Brain microvascular endothelial cell (primary cell): Measurements from ENCODE around the gene THUMPD1.
"Not testable (repeated sequence)": the region's sequence is repeated elsewhere in the genome, so short reads cannot be mapped to it uniquely, and the experiment has no call there.

Experiments
- DNase-seq: peaks from one replicate; pipeline ENCODE4 v3.0.0-alpha.2; 2020
- H3K27ac ChIP-seq: fragments of 250-450 bp; sonication (Bioruptor Pico); 2 replicates; pipeline ENCODE4 v1.5.1; 2020; ENCODE audit warnings: mild to moderate bottlenecking, moderate library complexity
- H3K27me3 ChIP-seq: fragments of 250-450 bp; sonication (Bioruptor Pico); replicated peaks from 2 replicates; pipeline ENCODE4 v1.5.1; 2020; ENCODE audit warnings: mild to moderate bottlenecking
- H3K36me3 ChIP-seq: fragments of 250-450 bp; sonication (Bioruptor Pico); replicated peaks from 2 replicates; pipeline ENCODE4 v1.5.1; 2020; ENCODE audit warnings: mild to moderate bottlenecking
- H3K4me3 ChIP-seq: 2 replicates; pipeline ENCODE4 v1.5.1; 2011; ENCODE audit warnings: low read depth, mild to moderate bottlenecking, control low read depth, low read length, moderate library complexity
- CTCF ChIP-seq: IDR thresholded peaks from 2 replicates; pipeline ENCODE4 v1.5.1; 2011; ENCODE audit warnings: low read depth, mild to moderate bottlenecking, moderate library complexity, low read length, control low read depth, inconsistent platforms; ENCODE audit errors: missing control alignments
- in situ Hi-C: cut with HindIII; loops from 2 replicates; pipeline ENCODE4 v1.10.0; 2017; ENCODE audit warnings: low sequenced_read_pairs, low pct_ligation_motif_present

The THUMPD1 gene

GRCh38 chr16:20734782-20735181 is 6.8 kb downstream of the THUMPD1 start:
- H3K27ac ChIP-seq: no peak overlapping the region
- in situ Hi-C loops: no loop called here

DNA sequence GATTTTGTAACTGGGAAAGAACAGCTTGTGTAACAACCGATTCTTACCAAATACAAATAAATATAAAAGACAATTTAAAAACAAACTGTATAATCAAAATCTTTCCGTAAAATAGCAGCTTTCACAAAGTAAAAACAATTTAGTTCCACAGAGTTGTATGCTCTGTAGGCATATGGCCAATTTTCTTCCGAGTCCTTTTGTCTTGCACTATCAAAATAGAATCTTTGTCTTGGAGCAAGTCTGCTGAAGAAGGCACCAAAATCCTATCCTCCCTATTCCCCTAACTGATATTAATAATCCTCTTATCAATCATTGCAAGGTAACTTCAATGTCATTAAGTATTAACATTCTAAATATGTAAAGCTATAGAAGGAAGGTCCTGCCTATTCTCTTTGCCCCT is 7.6 kb downstream of the THUMPD1 start:
- TF ChIP-seq CTCF: no peak
- Histone ChIP-seq H3K36me3 (peaks cover 20% of the 10 kb centered on the region), H3K4me3 (no peak overlapping the region), H3K27ac (no peak overlapping the region), H3K27me3 (no peaks in the 10 kb centered on the region)
- DNase-seq: no peak
- in situ Hi-C loops: no loop called here

More at GRCh38 chr16:20734782-20735181, 6.8 kb downstream of the THUMPD1 start:
- Histone ChIP-seq H3K36me3 (peaks cover 20% of the 10 kb centered on the region), H3K4me3 (no peak overlapping the region), H3K27me3 (no peaks in the 10 kb centered on the region)
- TF ChIP-seq CTCF: no peak
- no peak for DNase-seq

DNA sequence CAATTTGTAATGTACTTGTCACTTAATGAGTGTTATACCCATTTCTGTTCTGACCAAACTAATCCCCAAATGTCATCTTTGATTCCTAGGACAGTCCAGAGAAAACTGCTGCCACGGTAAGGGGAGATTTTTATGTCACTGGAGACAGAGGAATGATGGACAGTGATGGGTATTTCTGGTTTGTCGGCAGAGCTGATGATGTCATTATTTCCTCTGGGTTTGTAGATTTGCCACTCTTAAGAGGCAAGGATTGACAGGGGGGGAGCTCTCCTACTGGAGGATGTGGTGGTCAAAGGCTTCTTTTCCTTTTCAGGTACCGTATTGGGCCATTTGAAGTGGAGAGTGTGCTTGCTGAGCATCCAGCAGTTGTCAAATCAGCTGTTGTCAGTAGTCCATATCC is 12.5 kb downstream of the THUMPD1 start:
- in situ Hi-C loops: no loop called here
- Histone ChIP-seq H3K27me3 (no peaks in the 10 kb centered on the region), H3K36me3 (no peaks in the 10 kb centered on the region), H3K27ac (no peak overlapping the region), H3K4me3 (no peak overlapping the region)
- no peak for TF ChIP-seq CTCF
- DNase-seq: no peak

GRCh38 chr16:20727181-20727580 is 14.4 kb downstream of the THUMPD1 start:
- H3K4me3 ChIP-seq: no peak overlapping the region
- no peaks in the 10 kb centered on the region for H3K36me3 ChIP-seq
- H3K27me3 ChIP-seq: no peaks in the 10 kb centered on the region
- in situ Hi-C loops: no loop called here
- DNase-seq: no peak
- no peak for TF ChIP-seq CTCF
- no peak overlapping the region for H3K27ac ChIP-seq

DNA sequence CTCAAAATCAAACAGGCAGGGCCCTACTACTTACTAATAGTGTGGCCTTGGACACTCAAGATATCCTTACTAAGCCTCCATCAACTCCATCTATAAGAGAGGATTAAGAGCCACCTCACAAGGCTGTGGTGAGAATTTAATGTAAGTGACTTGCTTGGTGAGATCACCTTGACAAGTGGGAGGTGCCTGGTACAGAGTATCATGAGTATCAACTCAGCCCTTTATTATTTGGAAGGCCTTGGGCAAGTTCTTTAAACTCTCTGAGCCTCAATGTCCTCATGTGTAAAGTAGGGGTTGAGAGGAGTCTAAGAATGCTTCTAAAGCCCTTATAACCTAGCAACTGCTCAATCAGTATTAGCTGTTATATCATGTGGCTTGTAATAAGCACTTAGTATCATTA is 15.0 kb downstream of the THUMPD1 start:
- no peak for TF ChIP-seq CTCF
- no peak overlapping the region for H3K4me3 ChIP-seq
- no peaks in the 10 kb centered on the region for H3K36me3 ChIP-seq
- in situ Hi-C loops: no loop called here
- no peak overlapping the region for H3K27ac ChIP-seq
- DNase-seq: no peak
- H3K27me3 ChIP-seq: no peaks in the 10 kb centered on the region

DNA sequence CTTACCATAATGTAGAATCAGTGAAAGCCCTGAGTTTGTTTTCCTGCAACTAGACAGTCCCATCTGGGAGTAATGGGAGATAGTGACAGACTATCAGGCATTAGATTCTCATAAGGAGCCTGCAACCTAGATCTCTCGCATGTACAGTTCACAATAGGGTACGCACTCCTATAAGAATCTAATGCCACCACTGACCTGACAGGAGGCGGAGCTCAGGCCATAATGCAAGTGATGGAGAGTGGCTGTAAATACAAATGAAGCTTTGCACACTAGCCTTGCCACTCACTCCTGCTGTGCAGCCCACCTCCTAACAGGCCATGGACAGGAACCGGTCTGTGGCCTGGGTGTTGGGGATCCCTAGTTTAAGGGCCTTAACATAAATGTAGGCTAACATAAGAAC is 21.4 kb downstream of the THUMPD1 start:
- Histone ChIP-seq H3K4me3 (no peak overlapping the region), H3K36me3 (no peaks in the 10 kb centered on the region), H3K27me3 (no peaks in the 10 kb centered on the region), H3K27ac (no peak overlapping the region)
- in situ Hi-C loops: no loop called here
- DNase-seq: no peak
- TF ChIP-seq CTCF: no peak

GRCh38 chr16:20717718-20718117 is 23.9 kb downstream of the THUMPD1 start:
- H3K36me3 ChIP-seq, H3K4me3 ChIP-seq, DNase-seq, H3K27ac ChIP-seq, H3K27me3 ChIP-seq, in situ Hi-C loops: not testable (repeated sequence)
